ENCODE data around the gene PAX5. TPM values are rescaled to one million over a fixed set of nuclear protein-coding genes. Genes with fewer than 3 reads are reported as not detected.

The PAX5 gene
- total and polyA plus RNA-seq, 2 donors (not counting 1 experiment from before 2014, with no cell fraction given), result 196 to 275 TPM

DNA sequence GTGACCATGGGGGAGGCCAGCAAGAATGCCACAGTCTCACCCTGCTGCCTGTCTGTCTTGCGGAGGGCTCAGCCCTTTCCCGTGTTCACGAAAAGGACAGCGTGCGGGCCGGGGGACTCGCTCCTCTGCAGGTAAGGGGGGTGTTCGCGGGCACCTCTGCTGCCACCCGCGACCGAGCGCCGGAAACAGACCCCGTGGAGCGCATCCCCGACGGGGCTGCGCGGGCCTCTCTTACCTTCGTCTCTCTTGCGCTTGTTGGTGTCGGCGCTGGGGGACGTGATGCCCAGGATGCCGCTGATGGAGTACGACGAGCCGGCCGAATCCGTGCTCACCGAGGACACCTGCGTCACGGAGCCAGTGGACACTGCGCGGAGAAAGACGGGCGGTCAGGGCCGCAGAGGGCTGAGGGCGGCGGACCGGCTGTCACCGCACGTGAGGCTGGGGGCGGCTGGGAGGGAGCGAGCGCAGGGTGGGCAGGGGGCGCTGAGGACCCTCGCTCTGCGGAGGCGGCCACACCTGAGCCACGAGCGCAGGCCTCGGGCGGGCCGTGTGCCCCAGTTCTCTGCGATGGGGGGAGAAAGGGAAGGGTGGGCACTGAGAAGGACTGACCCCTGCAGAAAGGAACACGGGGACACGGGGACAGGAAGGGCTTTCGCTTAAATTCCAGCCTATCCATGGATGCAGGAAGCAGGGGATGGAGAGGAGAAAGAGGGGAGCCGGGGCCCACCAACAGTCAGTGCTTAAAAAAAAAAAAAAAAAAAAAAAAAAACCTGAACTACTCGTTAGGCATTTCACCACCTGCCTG, 31.5 kb downstream of the PAX5 start:
- Histone ChIP-seq H3K27me3 (replicated peaks in 1 of 4; ENCODE audit: control extremely low read depth in 1 of 4, control insufficient read depth in 3 of 4, insufficient read depth in 4 of 4, low read length in 3 of 4) (no peaks in the 10 kb centered on the region), H3K4me1 (ENCODE audit: control insufficient read depth in 2 of 2, insufficient read depth in 2 of 2, low read length in 2 of 2) (peaks cover 98 to 99% of the 10 kb centered on the region in 2 donors), H2AFZ (ENCODE audit: insufficient read depth, low read depth, low read length, poor library complexity, severe bottlenecking) (peak overlapping the region; percentile 3), H3K4me3 (ENCODE audit: control extremely low read depth in 1 of 5, extremely low read depth in 1 of 5, insufficient read depth in 1 of 5, low read depth in 2 of 5, low read length in 4 of 5) (peak overlapping the region; percentile 17 to 77 (median 61)), H3K79me2 (ENCODE audit: control insufficient read depth, insufficient read depth, low read length) (peaks cover 87% of the 10 kb centered on the region), H3K9me3 (ENCODE audit: control extremely low read depth in 1 of 3, control insufficient read depth in 2 of 3, insufficient read depth in 1 of 3, low read length in 2 of 3) (no peaks in the 10 kb centered on the region), H3K36me3 (replicated peaks in 1 of 2; ENCODE audit: control extremely low read depth in 1 of 2, control insufficient read depth in 1 of 2, extremely low read depth in 1 of 2, insufficient read depth in 2 of 2, low read length in 1 of 2) (peaks cover 0 to 81% of the 10 kb centered on the region in 2 experiments), H3K9ac (ENCODE audit: low read length) (peak overlapping the region; percentile 69), H4K20me1 (ENCODE audit: control insufficient read depth, insufficient read depth, low read length, poor library complexity, severe bottlenecking) (no peaks in the 10 kb centered on the region), H3K4me2 (replicated peaks; ENCODE audit: low read depth, low read length, poor library complexity, severe bottlenecking) (peak overlapping the region; percentile 81), H3K27ac (ENCODE audit: low read length in 2 of 2) (peak overlapping the region; percentile 77 to 83)
- Mint-ChIP-seq H3K4me1 (peaks cover 92% of the 10 kb centered on the region), H3K27ac (peak overlapping the region; percentile 99), H3K9me3 (ENCODE audit: insufficient read depth) (no peaks in the 10 kb centered on the region), H3K4me3 (peak overlapping the region; percentile 90), H3K27me3 (no peaks in the 10 kb centered on the region)
- intact Hi-C loops (cut with micrococcal nuclease), result no loop called here
- WGBS (ENCODE audit: insufficient coverage), result 11% methylated on average over 57 of the region's 62 CpGs
- ChIA-PET POLR2A (interaction anchor here (0.6 to 2.6 kb wide), 5 partner anchors 19 to 313 kb away, joined by 3 to 24 read pairs (median 6); partner anchors contain the start of gene PAX5), CTCF (interaction anchor here (1.1 to 12.5 kb wide), 8 partner anchors 10 to 132 kb away, joined by 3 to 162 read pairs (median 8); no protein-coding TSS in a partner anchor)
- peak; percentile 19 for ATAC-seq (ENCODE audit: low read depth)
- TF ChIP-seq, protein P1, sequence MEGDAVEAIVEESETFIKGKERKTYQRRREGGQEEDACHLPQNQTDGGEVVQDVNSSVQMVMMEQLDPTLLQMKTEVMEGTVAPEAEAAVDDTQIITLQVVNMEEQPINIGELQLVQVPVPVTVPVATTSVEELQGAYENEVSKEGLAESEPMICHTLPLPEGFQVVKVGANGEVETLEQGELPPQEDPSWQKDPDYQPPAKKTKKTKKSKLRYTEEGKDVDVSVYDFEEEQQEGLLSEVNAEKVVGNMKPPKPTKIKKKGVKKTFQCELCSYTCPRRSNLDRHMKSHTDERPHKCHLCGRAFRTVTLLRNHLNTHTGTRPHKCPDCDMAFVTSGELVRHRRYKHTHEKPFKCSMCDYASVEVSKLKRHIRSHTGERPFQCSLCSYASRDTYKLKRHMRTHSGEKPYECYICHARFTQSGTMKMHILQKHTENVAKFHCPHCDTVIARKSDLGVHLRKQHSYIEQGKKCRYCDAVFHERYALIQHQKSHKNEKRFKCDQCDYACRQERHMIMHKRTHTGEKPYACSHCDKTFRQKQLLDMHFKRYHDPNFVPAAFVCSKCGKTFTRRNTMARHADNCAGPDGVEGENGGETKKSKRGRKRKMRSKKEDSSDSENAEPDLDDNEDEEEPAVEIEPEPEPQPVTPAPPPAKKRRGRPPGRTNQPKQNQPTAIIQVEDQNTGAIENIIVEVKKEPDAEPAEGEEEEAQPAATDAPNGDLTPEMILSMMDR (IDR thresholded peaks at IDR 0.05), result no peak
- no peak for TF ChIP-seq EZH2 (IDR thresholded peaks at IDR 0.05; ENCODE audit: borderline replicate concordance, insufficient read depth, low read depth, low read length, poor library complexity, severe bottlenecking)
- DNase-seq, result peak; percentile 71

DNA sequence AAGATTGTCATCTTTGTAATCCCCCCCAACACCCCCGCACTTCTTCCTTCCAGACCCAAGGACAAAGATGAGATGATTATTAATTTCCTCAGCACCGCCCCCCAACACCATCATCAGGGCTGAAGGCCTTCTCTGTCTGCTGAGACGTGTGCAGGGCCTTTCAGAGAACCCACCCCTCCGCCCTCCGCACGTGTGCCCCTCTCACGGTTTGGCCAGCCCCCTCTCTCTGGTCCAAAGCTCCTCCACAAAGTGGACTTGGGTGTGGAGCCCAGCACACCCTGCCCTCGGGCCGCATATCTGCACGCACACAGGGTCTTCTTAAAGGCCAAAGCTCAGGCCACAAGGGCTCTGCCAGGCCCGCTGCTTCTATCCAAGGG, 32.0 kb downstream of the PAX5 start:
- Histone ChIP-seq H3K4me3 (ENCODE audit: control extremely low read depth in 1 of 5, extremely low read depth in 1 of 5, insufficient read depth in 1 of 5, low read depth in 2 of 5, low read length in 4 of 5) (peak overlapping the region in 4 of 5 experiments; percentile 52 to 77 (median 66)), H3K9ac (ENCODE audit: low read length) (peak overlapping the region; percentile 69), H3K4me2 (replicated peaks; ENCODE audit: low read depth, low read length, poor library complexity, severe bottlenecking) (peak overlapping the region; percentile 81), H3K4me1 (ENCODE audit: control insufficient read depth in 2 of 2, insufficient read depth in 2 of 2, low read length in 2 of 2) (peaks cover 98 to 100% of the 10 kb centered on the region in 2 donors), H3K79me2 (ENCODE audit: control insufficient read depth, insufficient read depth, low read length) (peaks cover 87% of the 10 kb centered on the region), H3K27ac (ENCODE audit: low read length in 2 of 2) (peak overlapping the region; percentile 77 to 83), H3K36me3 (replicated peaks in 1 of 2; ENCODE audit: control extremely low read depth in 1 of 2, control insufficient read depth in 1 of 2, extremely low read depth in 1 of 2, insufficient read depth in 2 of 2, low read length in 1 of 2) (peaks cover 0 to 81% of the 10 kb centered on the region in 2 experiments), H2AFZ (ENCODE audit: insufficient read depth, low read depth, low read length, poor library complexity, severe bottlenecking) (peak overlapping the region; percentile 3), H3K9me3 (ENCODE audit: control extremely low read depth in 1 of 3, control insufficient read depth in 2 of 3, insufficient read depth in 1 of 3, low read length in 2 of 3) (no peaks in the 10 kb centered on the region), H4K20me1 (ENCODE audit: control insufficient read depth, insufficient read depth, low read length, poor library complexity, severe bottlenecking) (no peaks in the 10 kb centered on the region), H3K27me3 (replicated peaks in 1 of 4; ENCODE audit: control extremely low read depth in 1 of 4, control insufficient read depth in 3 of 4, insufficient read depth in 4 of 4, low read length in 3 of 4) (no peaks in the 10 kb centered on the region)
- Mint-ChIP-seq H3K27ac (peak overlapping the region; percentile 99), H3K9me3 (ENCODE audit: insufficient read depth) (no peaks in the 10 kb centered on the region), H3K27me3 (no peaks in the 10 kb centered on the region), H3K4me1 (peaks cover 92% of the 10 kb centered on the region), H3K4me3 (peak overlapping the region; percentile 90)
- POLR2A ChIA-PET, result interaction anchor here (0.6 to 1.7 kb wide), 3 partner anchors 20 to 32 kb away, joined by 3 to 6 read pairs (median 4); partner anchors contain the start of gene PAX5
- TF ChIP-seq, protein P1 (IDR thresholded peaks at IDR 0.05), result no peak
- no peak for TF ChIP-seq EZH2 (IDR thresholded peaks at IDR 0.05; ENCODE audit: borderline replicate concordance, insufficient read depth, low read depth, low read length, poor library complexity, severe bottlenecking)
- WGBS (ENCODE audit: insufficient coverage), result 50% methylated on average over 11 of the region's 11 CpGs
- CTCF ChIA-PET, result interaction anchor here (0.6 to 14.3 kb wide), 6 partner anchors 10 to 325 kb away, joined by 3 to 180 read pairs (median 5); no protein-coding TSS in a partner anchor
- no peak for DNase-seq
- intact Hi-C loops (cut with micrococcal nuclease), result no loop called here
- no peak for ATAC-seq (ENCODE audit: low read depth)

Data from B cell (primary cell).